ENCODE measurements around the gene RAB37. TPM values are rescaled to one million over a fixed set of nuclear protein-coding genes. Genes with fewer than 3 reads are reported as not detected.

The RAB37 gene
- total RNA-seq, 1 donor from 2014 or later: under 0.01 TPM

- FAIRE-seq (no peak), DNase-seq (ENCODE audit: low read depth) (no peak)
- H3K36me3 ChIP-seq (ENCODE audit: control insufficient read depth, insufficient read depth, low read length): no peaks in the 10 kb centered on the region
- H3K27me3 ChIP-seq (ENCODE audit: control insufficient read depth, insufficient read depth, low read length): peaks cover 2% of the 10 kb centered on the region
- TF ChIP-seq CTCF (IDR thresholded peaks at IDR 0.05; ENCODE audit: insufficient read depth, low read length, severe bottlenecking): no peak
- H3K4me3 ChIP-seq (ENCODE audit: low read depth, low read length): no peak overlapping the region
These were observed 7.7 kb upstream of the RAB37 start for GRCh38 chr17:74729368-74729767.

GRCh38 chr17:74729866-74730265 lies 7.2 kb upstream of the RAB37 start:
- FAIRE-seq (no peak), DNase-seq (ENCODE audit: low read depth) (no peak)
- no peaks in the 10 kb centered on the region for H3K36me3 ChIP-seq (ENCODE audit: control insufficient read depth, insufficient read depth, low read length)
- no peak for TF ChIP-seq CTCF (IDR thresholded peaks at IDR 0.05; ENCODE audit: insufficient read depth, low read length, severe bottlenecking)
- H3K4me3 ChIP-seq (ENCODE audit: low read depth, low read length): no peak overlapping the region
- peaks cover 2% of the 10 kb centered on the region for H3K27me3 ChIP-seq (ENCODE audit: control insufficient read depth, insufficient read depth, low read length)

DNA sequence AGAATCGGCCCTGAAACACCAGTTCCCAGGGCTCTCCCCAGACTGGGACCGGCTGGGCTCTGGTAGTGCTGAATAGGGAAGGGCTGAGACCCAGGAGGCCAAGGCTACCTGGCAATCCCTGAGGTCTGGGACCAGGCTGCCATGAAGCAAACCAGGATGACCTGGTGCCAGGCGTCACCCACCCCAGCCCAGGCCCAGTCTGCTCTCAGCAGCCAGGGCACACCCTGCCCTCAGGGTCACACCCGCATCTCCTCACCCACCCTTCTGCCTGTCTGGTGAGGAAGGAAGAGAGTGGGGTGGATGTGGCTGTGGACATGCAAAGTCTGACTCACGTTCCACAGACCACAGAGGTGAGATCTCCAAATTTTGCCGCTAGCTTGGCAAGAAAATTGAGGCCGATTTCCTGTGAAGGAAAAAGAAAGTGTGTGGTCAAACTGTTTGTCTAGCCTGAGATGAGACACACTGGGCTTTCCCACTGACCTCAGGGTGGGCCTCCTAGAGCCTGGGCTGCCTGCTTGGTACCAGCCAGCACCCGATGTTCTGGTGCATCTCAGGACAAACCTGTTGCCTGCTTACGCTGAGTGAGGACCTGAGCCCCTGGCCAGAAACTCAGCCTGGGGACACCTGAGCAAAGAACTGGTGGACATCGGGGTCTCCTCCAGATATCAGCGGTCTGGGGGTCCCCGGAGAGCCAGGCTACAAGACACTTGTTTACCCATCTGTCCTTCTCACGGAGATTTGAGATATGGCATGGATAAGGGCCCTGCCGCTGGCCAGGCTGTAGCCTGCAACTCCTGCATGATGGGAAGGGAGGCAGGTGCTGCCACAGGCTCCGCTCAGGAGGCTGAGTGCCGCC lies 6.3 kb upstream of the RAB37 start:
- no peak for DNase-seq (ENCODE audit: low read depth)
- Histone ChIP-seq H3K27me3 (ENCODE audit: control insufficient read depth, insufficient read depth, low read length) (peaks cover 2% of the 10 kb centered on the region), H3K4me3 (ENCODE audit: low read depth, low read length) (no peak overlapping the region), H3K36me3 (ENCODE audit: control insufficient read depth, insufficient read depth, low read length) (no peaks in the 10 kb centered on the region)
- no peak for TF ChIP-seq CTCF (IDR thresholded peaks at IDR 0.05; ENCODE audit: insufficient read depth, low read length, severe bottlenecking)
- no peak for FAIRE-seq

DNA sequence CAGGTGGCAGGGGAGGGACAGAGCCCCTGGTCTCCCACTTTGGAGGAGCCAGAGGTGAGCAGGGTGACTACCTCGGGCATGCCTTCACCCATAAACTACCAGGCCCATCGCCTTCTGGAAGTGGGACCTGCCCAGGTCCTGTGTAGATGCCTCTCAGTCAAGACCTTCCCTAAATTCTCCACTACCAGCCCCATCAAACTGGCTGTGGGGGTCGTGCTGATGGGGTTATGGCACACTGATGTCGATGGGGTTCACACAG lies 5.8 kb upstream of the RAB37 start:
- no peak for FAIRE-seq
- TF ChIP-seq CTCF (IDR thresholded peaks at IDR 0.05; ENCODE audit: insufficient read depth, low read length, severe bottlenecking): no peak
- Histone ChIP-seq H3K27me3 (ENCODE audit: control insufficient read depth, insufficient read depth, low read length) (peaks cover 2% of the 10 kb centered on the region), H3K36me3 (ENCODE audit: control insufficient read depth, insufficient read depth, low read length) (no peaks in the 10 kb centered on the region), H3K4me3 (ENCODE audit: low read depth, low read length) (no peak overlapping the region)
- no peak for DNase-seq (ENCODE audit: low read depth)

DNA sequence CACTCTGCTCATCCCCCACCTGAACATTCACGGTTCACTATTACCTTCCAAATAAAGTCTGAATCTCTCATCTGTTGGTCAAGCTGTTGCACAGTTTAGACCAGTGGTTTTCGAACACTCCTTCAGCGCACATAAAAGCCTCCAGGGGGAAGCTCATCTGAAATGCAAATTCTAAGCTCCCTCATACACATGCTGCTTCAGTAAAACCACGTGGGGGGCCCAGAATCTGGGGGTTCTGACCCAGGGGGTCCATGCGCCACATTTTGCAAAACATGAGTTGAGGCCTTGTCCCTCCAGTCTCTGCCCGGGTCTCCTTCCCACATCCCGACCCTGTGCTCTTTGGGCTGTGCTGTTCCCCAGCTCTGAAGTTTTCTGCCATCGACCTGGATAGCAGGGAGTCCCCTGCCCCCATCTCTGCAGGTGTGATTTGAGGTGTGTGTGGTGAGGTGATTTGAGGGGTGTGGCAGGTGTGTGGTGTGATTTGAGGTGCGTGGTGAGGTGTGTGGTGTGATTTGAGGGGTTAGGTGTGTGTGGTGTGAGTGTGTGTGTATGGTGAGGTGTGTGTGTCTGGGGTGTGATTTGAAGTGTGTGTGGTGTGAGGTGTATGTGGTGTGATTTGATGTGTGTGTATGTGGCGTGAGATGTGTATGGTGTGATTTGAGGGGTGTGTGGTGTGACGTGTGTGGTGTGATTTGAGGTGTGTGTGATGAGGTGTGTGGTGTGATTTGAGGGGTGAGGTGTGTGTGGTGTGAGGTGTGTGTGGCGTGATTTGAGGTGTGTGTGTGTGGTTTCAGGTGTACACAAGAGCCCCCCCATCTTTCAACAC lies 4.8 kb upstream of the RAB37 start:
- DNase-seq (ENCODE audit: low read depth) (no peak), FAIRE-seq (peak; percentile 77)
- peaks cover 6% of the 10 kb centered on the region for H3K27me3 ChIP-seq (ENCODE audit: control insufficient read depth, insufficient read depth, low read length)
- no peaks in the 10 kb centered on the region for H3K36me3 ChIP-seq (ENCODE audit: control insufficient read depth, insufficient read depth, low read length)
- H3K4me3 ChIP-seq (ENCODE audit: low read depth, low read length): no peak overlapping the region
- TF ChIP-seq CTCF (IDR thresholded peaks at IDR 0.05; ENCODE audit: insufficient read depth, low read length, severe bottlenecking): no peak

Measured in bronchial epithelial cell (primary cell).